HEK293 (cell line): ENCODE results near the gene MAD2L2.
A peak's percentile ranks its signal among the peaks of the same experiment; 100 is the strongest.

Experiments used
- CTCF ChIA-PET: fragments of 350-600 bp; formaldehyde crosslinking; extraction: SDS; loops from one replicate; lab custom pipeline; 2021; ENCODE audit warnings: antibody characterized with exemption; lab: Yijun Ruan, JAX
- POLR2A ChIA-PET: fragments of 300-600 bp; formaldehyde crosslinking; extraction: SDS; loops from one replicate; lab custom pipeline; 2020; ENCODE audit warnings: antibody characterized with exemption, inconsistent platforms; lab: Yijun Ruan, JAX
- H3K27ac ChIP-seq: fragments of 200-500 bp; sonication (Bioruptor generic); 2 replicates; pipeline ENCODE4 v1.5.1; 2014; ENCODE audit warnings: low read depth, low read length, control low read depth, inconsistent platforms; ENCODE audit errors: extremely low read depth
- H3K36me3 ChIP-seq, 2 experiments: fragments of 200-500 bp in 1 of 2; sonication (Bioruptor generic) in 1 of 2; 1 replicate in 1 of 2; 2 replicates in 1 of 2; pipeline ENCODE4 v1.5.1; 2014 to 2017; ENCODE audit warnings: inconsistent platforms in 2 of 2, low read length in 2 of 2; ENCODE audit not compliant: control insufficient read depth in 2 of 2, insufficient read depth in 1 of 2
- H3K4me1 ChIP-seq: fragments of 200-500 bp; sonication (Bioruptor generic); 2 replicates; pipeline ENCODE4 v1.5.1; 2014; ENCODE audit warnings: mild to moderate bottlenecking, low read length, inconsistent platforms; ENCODE audit not compliant: control insufficient read depth, insufficient read depth
- H3K4me3 ChIP-seq: 2 replicates; pipeline ENCODE4 v1.5.1; 2011; ENCODE audit warnings: low read depth, mild to moderate bottlenecking, control low read depth, low read length, moderate library complexity
- H3K9me3 ChIP-seq: fragments of 200-500 bp; sonication (Bioruptor generic); 2 replicates; pipeline ENCODE4 v1.5.1; 2014; ENCODE audit warnings: low read depth, low read length, inconsistent platforms; ENCODE audit not compliant: control insufficient read depth, insufficient read depth
- IKZF3 ChIP-seq: fragments of 450-650 bp; IDR thresholded peaks from 2 replicates; pipeline ENCODE4 v1.5.0; 2018; ENCODE audit warnings: missing biosample characterization, mild to moderate bottlenecking, missing genetic modification characterization, moderate library complexity
- KLF9 ChIP-seq: fragments of 450-650 bp; formaldehyde crosslinking; IDR thresholded peaks from 2 replicates; pipeline ENCODE4 v1.5.1; 2016; ENCODE audit warnings: missing biosample characterization, missing genetic modification characterization, low read depth
- SCRT1 ChIP-seq: fragments of 450-650 bp; formaldehyde crosslinking; IDR thresholded peaks from 2 replicates; pipeline ENCODE4 v1.5.1; 2016; ENCODE audit warnings: missing biosample characterization, missing genetic modification characterization, borderline replicate concordance
- ZNF174 ChIP-seq: fragments of 450-650 bp; formaldehyde crosslinking; IDR thresholded peaks from 2 replicates; pipeline ENCODE4 v1.5.0; 2017; ENCODE audit warnings: missing biosample characterization, mild to moderate bottlenecking, missing genetic modification characterization
- ZNF558 ChIP-seq: fragments of 450-650 bp; formaldehyde crosslinking; IDR thresholded peaks from 2 replicates; pipeline ENCODE4 v1.5.1; 2016; ENCODE audit warnings: missing biosample characterization, missing genetic modification characterization
- ZNF654 ChIP-seq: fragments of 450-650 bp; formaldehyde crosslinking; IDR thresholded peaks from 2 replicates; pipeline ENCODE4 v1.5.1; 2016; ENCODE audit warnings: low read depth, missing biosample characterization, missing genetic modification characterization
- ZNF660 ChIP-seq: fragments of 450-650 bp; IDR thresholded peaks from 2 replicates; pipeline ENCODE4 v1.5.1; 2018; ENCODE audit warnings: missing biosample characterization, mild to moderate bottlenecking, missing genetic modification characterization
- TF ChIP-seq, protein P1 (sequence below): fragments of 450-650 bp; formaldehyde crosslinking; IDR thresholded peaks from 2 replicates; pipeline ENCODE4 v1.5.1; 2016; ENCODE audit warnings: missing biosample characterization, missing genetic modification characterization, borderline replicate concordance
- TF ChIP-seq, protein P2 (sequence below): fragments of 450-650 bp; formaldehyde crosslinking; optimal IDR thresholded peaks from 2 replicates; pipeline ENCODE3; 2016; ENCODE audit warnings: missing biosample characterization, mild to moderate bottlenecking, missing genetic modification characterization
- TF ChIP-seq, protein P3 (sequence below): fragments of 450-650 bp; formaldehyde crosslinking; conservative IDR thresholded peaks from 2 replicates; pipeline ENCODE4 v1.5.1; 2016; ENCODE audit warnings: low read depth, missing biosample characterization, missing genetic modification characterization
- TF ChIP-seq, protein P4 (sequence below): sonication (generic); formaldehyde crosslinking; IDR thresholded peaks from 2 replicates; pipeline ENCODE4 v1.8.1; 2022; ENCODE audit warnings: mild to moderate bottlenecking, moderate library complexity, missing genetic modification reagents
- TF ChIP-seq, protein P5 (sequence below): fragments of 450-650 bp; formaldehyde crosslinking; IDR thresholded peaks from 2 replicates; pipeline ENCODE4 v1.5.1; 2016; ENCODE audit warnings: missing biosample characterization, missing genetic modification characterization
- TF ChIP-seq, protein P6 (sequence below): fragments of 450-650 bp; formaldehyde crosslinking; IDR thresholded peaks from 2 replicates; pipeline ENCODE4 v1.5.1; 2016; ENCODE audit warnings: missing biosample characterization, missing genetic modification characterization
- TF ChIP-seq, protein P7 (sequence below): fragments of 450-650 bp; formaldehyde crosslinking; IDR thresholded peaks from 2 replicates; pipeline ENCODE4 v1.5.1; 2017; ENCODE audit warnings: missing biosample characterization, missing genetic modification characterization

Gene MAD2L2

DNA sequence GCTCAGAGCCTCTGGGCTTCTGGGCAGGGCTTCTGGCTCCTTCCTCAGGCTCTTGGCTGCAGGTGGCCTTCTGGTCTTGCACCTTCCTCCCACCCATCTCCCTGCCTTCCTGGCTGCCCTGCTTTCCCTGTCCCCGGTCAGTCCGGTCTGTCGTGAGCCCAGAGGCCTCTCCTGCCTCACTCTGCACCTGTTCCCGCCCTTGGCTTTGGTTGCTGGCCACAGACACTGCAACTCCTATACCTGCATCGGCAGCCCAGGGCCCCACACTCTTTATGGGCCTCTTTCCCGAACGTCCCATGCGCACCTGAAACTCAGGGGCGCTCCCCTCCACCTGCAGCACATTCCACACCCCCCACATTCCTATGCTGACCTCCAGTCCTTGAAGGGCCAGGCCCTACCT lies 34.6 kb downstream of the MAD2L2 start (continued):
- TF ChIP-seq, protein P1, sequence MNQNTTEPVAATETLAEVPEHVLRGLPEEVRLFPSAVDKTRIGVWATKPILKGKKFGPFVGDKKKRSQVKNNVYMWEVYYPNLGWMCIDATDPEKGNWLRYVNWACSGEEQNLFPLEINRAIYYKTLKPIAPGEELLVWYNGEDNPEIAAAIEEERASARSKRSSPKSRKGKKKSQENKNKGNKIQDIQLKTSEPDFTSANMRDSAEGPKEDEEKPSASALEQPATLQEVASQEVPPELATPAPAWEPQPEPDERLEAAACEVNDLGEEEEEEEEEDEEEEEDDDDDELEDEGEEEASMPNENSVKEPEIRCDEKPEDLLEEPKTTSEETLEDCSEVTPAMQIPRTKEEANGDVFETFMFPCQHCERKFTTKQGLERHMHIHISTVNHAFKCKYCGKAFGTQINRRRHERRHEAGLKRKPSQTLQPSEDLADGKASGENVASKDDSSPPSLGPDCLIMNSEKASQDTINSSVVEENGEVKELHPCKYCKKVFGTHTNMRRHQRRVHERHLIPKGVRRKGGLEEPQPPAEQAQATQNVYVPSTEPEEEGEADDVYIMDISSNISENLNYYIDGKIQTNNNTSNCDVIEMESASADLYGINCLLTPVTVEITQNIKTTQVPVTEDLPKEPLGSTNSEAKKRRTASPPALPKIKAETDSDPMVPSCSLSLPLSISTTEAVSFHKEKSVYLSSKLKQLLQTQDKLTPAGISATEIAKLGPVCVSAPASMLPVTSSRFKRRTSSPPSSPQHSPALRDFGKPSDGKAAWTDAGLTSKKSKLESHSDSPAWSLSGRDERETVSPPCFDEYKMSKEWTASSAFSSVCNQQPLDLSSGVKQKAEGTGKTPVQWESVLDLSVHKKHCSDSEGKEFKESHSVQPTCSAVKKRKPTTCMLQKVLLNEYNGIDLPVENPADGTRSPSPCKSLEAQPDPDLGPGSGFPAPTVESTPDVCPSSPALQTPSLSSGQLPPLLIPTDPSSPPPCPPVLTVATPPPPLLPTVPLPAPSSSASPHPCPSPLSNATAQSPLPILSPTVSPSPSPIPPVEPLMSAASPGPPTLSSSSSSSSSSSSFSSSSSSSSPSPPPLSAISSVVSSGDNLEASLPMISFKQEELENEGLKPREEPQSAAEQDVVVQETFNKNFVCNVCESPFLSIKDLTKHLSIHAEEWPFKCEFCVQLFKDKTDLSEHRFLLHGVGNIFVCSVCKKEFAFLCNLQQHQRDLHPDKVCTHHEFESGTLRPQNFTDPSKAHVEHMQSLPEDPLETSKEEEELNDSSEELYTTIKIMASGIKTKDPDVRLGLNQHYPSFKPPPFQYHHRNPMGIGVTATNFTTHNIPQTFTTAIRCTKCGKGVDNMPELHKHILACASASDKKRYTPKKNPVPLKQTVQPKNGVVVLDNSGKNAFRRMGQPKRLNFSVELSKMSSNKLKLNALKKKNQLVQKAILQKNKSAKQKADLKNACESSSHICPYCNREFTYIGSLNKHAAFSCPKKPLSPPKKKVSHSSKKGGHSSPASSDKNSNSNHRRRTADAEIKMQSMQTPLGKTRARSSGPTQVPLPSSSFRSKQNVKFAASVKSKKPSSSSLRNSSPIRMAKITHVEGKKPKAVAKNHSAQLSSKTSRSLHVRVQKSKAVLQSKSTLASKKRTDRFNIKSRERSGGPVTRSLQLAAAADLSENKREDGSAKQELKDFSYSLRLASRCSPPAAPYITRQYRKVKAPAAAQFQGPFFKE (tag by site-specific recombination), result no peak
- TF ChIP-seq SCRT1 (tag by site-specific recombination), result no peak
- TF ChIP-seq, protein P2, sequence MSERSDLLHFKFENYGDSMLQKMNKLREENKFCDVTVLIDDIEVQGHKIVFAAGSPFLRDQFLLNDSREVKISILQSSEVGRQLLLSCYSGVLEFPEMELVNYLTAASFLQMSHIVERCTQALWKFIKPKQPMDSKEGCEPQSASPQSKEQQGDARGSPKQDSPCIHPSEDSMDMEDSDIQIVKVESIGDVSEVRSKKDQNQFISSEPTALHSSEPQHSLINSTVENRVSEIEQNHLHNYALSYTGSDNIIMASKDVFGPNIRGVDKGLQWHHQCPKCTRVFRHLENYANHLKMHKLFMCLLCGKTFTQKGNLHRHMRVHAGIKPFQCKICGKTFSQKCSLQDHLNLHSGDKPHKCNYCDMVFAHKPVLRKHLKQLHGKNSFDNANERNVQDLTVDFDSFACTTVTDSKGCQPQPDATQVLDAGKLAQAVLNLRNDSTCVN, result no peak

DNA sequence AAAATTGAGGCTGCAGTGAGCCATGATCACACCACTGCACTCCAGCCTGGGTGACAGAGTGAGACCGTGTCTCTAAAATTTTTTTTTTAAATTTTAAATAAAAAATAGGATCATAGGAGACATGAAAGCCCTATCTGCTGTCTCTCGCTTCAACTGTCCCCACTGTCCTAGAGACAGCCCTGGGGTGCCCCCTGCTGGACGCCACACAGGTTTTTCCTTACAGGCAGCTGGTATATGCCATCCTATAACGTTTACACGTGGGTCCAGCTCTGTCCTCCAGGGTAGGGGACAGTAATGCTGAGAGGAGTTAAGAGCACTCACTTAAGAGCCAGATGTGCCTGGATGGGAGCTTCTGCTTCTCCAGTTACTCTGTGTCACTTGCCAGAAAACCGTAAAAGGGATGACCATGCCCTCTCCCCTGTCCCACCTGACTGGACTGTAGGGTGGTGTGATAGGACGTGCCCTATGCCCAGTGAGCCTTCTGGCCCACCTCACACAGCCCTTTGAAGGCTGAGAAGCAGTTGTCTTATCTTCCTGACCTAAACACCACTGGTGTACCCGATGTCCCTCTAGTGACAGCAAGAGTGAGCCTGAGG lies 35.2 kb downstream of the MAD2L2 start:
- Histone ChIP-seq H3K4me1 (no peaks in the 10 kb centered on the region), H3K9me3 (no peaks in the 10 kb centered on the region), H3K4me3 (no peak overlapping the region), H3K27ac (no peak overlapping the region), H3K36me3 (no peaks in the 10 kb centered on the region)
- ChIA-PET CTCF (interaction anchor here (0.6 to 5.7 kb wide), 43 partner anchors 9 to 1699 kb away, joined by 3 to 95 read pairs (median 4); partner anchors contain the start of gene NPPA), POLR2A (interaction anchor here (1.3 kb wide), 1 partner anchor 10 kb away, joined by 3 read pairs; no protein-coding TSS in a partner anchor)
- TF ChIP-seq, protein P3, sequence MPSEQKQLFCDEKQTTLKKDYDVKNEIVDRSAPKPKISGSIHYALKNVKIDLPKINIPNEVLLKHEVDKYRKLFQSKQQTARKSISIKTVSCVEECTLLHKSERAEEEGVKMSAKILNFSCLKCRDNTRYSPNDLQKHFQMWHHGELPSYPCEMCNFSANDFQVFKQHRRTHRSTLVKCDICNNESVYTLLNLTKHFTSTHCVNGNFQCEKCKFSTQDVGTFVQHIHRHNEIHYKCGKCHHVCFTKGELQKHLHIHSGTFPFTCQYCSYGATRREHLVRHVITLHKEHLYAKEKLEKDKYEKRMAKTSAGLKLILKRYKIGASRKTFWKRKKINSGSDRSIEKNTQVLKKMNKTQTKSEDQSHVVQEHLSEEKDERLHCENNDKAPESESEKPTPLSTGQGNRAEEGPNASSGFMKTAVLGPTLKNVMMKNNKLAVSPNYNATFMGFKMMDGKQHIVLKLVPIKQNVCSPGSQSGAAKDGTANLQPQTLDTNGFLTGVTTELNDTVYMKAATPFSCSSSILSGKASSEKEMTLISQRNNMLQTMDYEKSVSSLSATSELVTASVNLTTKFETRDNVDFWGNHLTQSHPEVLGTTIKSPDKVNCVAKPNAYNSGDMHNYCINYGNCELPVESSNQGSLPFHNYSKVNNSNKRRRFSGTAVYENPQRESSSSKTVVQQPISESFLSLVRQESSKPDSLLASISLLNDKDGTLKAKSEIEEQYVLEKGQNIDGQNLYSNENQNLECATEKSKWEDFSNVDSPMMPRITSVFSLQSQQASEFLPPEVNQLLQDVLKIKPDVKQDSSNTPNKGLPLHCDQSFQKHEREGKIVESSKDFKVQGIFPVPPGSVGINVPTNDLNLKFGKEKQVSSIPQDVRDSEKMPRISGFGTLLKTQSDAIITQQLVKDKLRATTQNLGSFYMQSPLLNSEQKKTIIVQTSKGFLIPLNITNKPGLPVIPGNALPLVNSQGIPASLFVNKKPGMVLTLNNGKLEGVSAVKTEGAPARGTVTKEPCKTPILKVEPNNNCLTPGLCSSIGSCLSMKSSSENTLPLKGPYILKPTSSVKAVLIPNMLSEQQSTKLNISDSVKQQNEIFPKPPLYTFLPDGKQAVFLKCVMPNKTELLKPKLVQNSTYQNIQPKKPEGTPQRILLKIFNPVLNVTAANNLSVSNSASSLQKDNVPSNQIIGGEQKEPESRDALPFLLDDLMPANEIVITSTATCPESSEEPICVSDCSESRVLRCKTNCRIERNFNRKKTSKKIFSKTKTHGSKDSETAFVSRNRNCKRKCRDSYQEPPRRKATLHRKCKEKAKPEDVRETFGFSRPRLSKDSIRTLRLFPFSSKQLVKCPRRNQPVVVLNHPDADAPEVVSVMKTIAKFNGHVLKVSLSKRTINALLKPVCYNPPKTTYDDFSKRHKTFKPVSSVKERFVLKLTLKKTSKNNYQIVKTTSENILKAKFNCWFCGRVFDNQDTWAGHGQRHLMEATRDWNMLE, result no peak
- TF ChIP-seq ZNF660 (tag by site-specific recombination) (peak; percentile 57; the same call in 1 of the 2 replicates), KLF9 (tag by site-specific recombination) (no peak), IKZF3 (tag by site-specific recombination) (no peak), ZNF558 (tag by site-specific recombination) (no peak), ZNF174 (no peak), ZNF654 (tag by site-specific recombination) (peak; percentile 64)
- TF ChIP-seq, protein P4, sequence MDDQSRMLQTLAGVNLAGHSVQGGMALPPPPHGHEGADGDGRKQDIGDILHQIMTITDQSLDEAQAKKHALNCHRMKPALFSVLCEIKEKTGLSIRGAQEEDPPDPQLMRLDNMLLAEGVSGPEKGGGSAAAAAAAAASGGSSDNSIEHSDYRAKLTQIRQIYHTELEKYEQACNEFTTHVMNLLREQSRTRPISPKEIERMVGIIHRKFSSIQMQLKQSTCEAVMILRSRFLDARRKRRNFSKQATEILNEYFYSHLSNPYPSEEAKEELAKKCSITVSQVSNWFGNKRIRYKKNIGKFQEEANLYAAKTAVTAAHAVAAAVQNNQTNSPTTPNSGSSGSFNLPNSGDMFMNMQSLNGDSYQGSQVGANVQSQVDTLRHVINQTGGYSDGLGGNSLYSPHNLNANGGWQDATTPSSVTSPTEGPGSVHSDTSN, result no peak
- TF ChIP-seq, protein P5, sequence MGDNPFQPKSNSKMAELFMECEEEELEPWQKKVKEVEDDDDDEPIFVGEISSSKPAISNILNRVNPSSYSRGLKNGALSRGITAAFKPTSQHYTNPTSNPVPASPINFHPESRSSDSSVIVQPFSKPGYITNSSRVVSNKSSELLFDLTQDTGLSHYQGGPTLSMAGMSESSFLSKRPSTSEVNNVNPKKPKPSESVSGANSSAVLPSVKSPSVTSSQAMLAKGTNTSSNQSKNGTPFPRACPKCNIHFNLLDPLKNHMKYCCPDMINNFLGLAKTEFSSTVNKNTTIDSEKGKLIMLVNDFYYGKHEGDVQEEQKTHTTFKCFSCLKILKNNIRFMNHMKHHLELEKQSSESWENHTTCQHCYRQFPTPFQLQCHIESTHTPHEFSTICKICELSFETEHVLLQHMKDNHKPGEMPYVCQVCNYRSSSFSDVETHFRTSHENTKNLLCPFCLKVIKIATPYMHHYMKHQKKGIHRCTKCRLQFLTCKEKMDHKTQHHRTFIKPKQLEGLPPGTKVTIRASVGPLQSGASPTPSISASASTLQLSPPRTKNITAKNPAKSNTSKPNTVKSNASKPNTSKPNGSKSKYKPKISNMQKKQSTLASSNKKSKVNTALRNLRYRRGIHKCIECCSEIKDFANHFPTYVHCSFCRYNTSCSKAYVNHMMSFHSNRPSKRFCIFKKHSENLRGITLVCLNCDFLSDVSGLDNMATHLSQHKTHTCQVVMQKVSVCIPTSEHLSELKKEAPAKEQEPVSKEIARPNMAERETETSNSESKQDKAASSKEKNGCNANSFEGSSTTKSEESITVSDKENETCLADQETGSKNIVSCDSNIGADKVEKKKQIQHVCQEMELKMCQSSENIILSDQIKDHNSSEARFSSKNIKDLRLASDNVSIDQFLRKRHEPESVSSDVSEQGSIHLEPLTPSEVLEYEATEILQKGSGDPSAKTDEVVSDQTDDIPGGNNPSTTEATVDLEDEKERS (tag by site-specific recombination), result no peak
- TF ChIP-seq, protein P6, sequence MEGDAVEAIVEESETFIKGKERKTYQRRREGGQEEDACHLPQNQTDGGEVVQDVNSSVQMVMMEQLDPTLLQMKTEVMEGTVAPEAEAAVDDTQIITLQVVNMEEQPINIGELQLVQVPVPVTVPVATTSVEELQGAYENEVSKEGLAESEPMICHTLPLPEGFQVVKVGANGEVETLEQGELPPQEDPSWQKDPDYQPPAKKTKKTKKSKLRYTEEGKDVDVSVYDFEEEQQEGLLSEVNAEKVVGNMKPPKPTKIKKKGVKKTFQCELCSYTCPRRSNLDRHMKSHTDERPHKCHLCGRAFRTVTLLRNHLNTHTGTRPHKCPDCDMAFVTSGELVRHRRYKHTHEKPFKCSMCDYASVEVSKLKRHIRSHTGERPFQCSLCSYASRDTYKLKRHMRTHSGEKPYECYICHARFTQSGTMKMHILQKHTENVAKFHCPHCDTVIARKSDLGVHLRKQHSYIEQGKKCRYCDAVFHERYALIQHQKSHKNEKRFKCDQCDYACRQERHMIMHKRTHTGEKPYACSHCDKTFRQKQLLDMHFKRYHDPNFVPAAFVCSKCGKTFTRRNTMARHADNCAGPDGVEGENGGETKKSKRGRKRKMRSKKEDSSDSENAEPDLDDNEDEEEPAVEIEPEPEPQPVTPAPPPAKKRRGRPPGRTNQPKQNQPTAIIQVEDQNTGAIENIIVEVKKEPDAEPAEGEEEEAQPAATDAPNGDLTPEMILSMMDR (tag by site-specific recombination), result peak; percentile 57
- TF ChIP-seq, protein P7, sequence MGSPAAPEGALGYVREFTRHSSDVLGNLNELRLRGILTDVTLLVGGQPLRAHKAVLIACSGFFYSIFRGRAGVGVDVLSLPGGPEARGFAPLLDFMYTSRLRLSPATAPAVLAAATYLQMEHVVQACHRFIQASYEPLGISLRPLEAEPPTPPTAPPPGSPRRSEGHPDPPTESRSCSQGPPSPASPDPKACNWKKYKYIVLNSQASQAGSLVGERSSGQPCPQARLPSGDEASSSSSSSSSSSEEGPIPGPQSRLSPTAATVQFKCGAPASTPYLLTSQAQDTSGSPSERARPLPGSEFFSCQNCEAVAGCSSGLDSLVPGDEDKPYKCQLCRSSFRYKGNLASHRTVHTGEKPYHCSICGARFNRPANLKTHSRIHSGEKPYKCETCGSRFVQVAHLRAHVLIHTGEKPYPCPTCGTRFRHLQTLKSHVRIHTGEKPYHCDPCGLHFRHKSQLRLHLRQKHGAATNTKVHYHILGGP (tag by site-specific recombination), result no peak
